HepG2 (cell line): ENCODE measurements around the gene MBTPS2. TPM values are rescaled to one million over a fixed set of nuclear protein-coding genes. Genes with fewer than 3 reads are reported as not detected.

Experiments
- CEBPG ChIP-seq: IDR thresholded peaks from 2 replicates; pipeline ENCODE4 v1.6.1; 2016
- DNMT1 ChIP-seq: sonication (generic); formaldehyde crosslinking; IDR thresholded peaks from 2 replicates; pipeline ENCODE4 v1.5.1; 2020; ENCODE audit warnings: mild to moderate bottlenecking, missing genetic modification reagents
- DPF2 ChIP-seq: sonication (generic); formaldehyde crosslinking; IDR thresholded peaks from 2 replicates; pipeline ENCODE4 v1.4.0; 2020; ENCODE audit warnings: mild to moderate bottlenecking, low read depth, missing genetic modification reagents, borderline replicate concordance
- HHEX ChIP-seq: IDR thresholded peaks from 2 replicates; pipeline ENCODE4 v1.6.1; 2016; ENCODE audit warnings: control low read depth
- KLF6 ChIP-seq: IDR thresholded peaks from 2 replicates; pipeline ENCODE4 v1.8.0; 2016; ENCODE audit warnings: missing biosample characterization, missing genetic modification reagents
- MXI1 ChIP-seq: IDR thresholded peaks from 3 replicates; pipeline ENCODE4 v1.6.1; 2012; ENCODE audit warnings: low read depth, low read length, inconsistent platforms, borderline replicate concordance
- MZF1 ChIP-seq: sonication (generic); formaldehyde crosslinking; IDR thresholded peaks from 2 replicates; pipeline ENCODE4 v1.8.1; 2023; ENCODE audit warnings: mild to moderate bottlenecking, missing genetic modification reagents, borderline replicate concordance
- NAIF1 ChIP-seq: sonication (generic); formaldehyde crosslinking; IDR thresholded peaks from 2 replicates; pipeline ENCODE4 v1.5.0; 2020; ENCODE audit warnings: mild to moderate bottlenecking, missing genetic modification reagents, borderline replicate concordance
- NFE2L1 ChIP-seq: sonication (generic); formaldehyde crosslinking; IDR thresholded peaks from 2 replicates; pipeline ENCODE4 v1.4.0; 2020; ENCODE audit warnings: missing genetic modification reagents, mild to moderate bottlenecking, borderline replicate concordance
- NONO ChIP-seq, 2 experiments: fragments of 450-650 bp in 1 of 2; sonication (generic) in 1 of 2; formaldehyde crosslinking in 1 of 2; IDR thresholded peaks in 1 of 2; conservative IDR thresholded peaks in 1 of 2; 2 replicates each; pipeline versions ENCODE4 v1.6.1 to v1.8.0; 2017 to 2022; ENCODE audit warnings: mild to moderate bottlenecking in 1 of 2, missing genetic modification reagents in 1 of 2, moderate library complexity in 1 of 2
- POGZ ChIP-seq: sonication (generic); formaldehyde crosslinking; IDR thresholded peaks from 2 replicates; pipeline ENCODE4 v1.4.0; 2020; ENCODE audit warnings: mild to moderate bottlenecking, missing genetic modification reagents
- RCOR2 ChIP-seq: IDR thresholded peaks from 2 replicates; pipeline ENCODE4 v1.6.1; 2016; ENCODE audit warnings: missing biosample characterization, missing genetic modification reagents
- REPIN1 ChIP-seq: sonication (generic); formaldehyde crosslinking; IDR thresholded peaks from 2 replicates; pipeline ENCODE4 v1.8.0; 2022; ENCODE audit warnings: missing genetic modification reagents, low read depth, mild to moderate bottlenecking, borderline replicate concordance
- ZMYM2 ChIP-seq: sonication (generic); formaldehyde crosslinking; IDR thresholded peaks from 2 replicates; pipeline ENCODE4 v1.8.0; 2022; ENCODE audit warnings: mild to moderate bottlenecking, missing genetic modification reagents
- ZNF251 ChIP-seq: sonication (generic); formaldehyde crosslinking; IDR thresholded peaks from 2 replicates; pipeline ENCODE4 v1.9.0; 2021; ENCODE audit warnings: mild to moderate bottlenecking, missing genetic modification reagents
- ZNF264 ChIP-seq: sonication (generic); formaldehyde crosslinking; IDR thresholded peaks from 2 replicates; pipeline ENCODE4 v1.4.0; 2020; ENCODE audit warnings: missing genetic modification reagents
- ZNF530 ChIP-seq: sonication (generic); formaldehyde crosslinking; IDR thresholded peaks from 2 replicates; pipeline ENCODE4 v1.5.0; 2020; ENCODE audit warnings: low read depth, mild to moderate bottlenecking, missing genetic modification reagents
- ZNF660 ChIP-seq: sonication (generic); formaldehyde crosslinking; IDR thresholded peaks from 2 replicates; pipeline ENCODE4 v1.5.1; 2020; ENCODE audit warnings: mild to moderate bottlenecking, low read depth, missing genetic modification reagents, borderline replicate concordance
- ZNF674 ChIP-seq: sonication (generic); formaldehyde crosslinking; IDR thresholded peaks from 2 replicates; pipeline ENCODE4 v1.5.0; 2020; ENCODE audit warnings: low read depth, mild to moderate bottlenecking, missing genetic modification reagents
- ZNF724P ChIP-seq: sonication (generic); formaldehyde crosslinking; IDR thresholded peaks from 2 replicates; pipeline ENCODE4 v1.8.0; 2022; ENCODE audit warnings: missing genetic modification reagents, borderline replicate concordance
- ZNF782 ChIP-seq: sonication (generic); formaldehyde crosslinking; IDR thresholded peaks from 2 replicates; pipeline ENCODE4 v1.4.0; 2020; ENCODE audit warnings: missing genetic modification reagents, mild to moderate bottlenecking, borderline replicate concordance
- polyA plus RNA-seq, 8 experiments: library from polyadenylated mRNA; depleted of rRNA in 3 of 8; stranded (reverse) in 7 of 8; unstranded in 1 of 8; fragments of >200 nt; fragmentation: Illumina TruSeq in 4 of 8; extraction: Trizol in 4 of 8; gene quantifications; 2 replicates each; pipeline versions ENCODE4 v1.2.1 to v1.2.3, GENCODE V29; 2011 to 2016; ENCODE audit warnings: low read depth in 4 of 8, missing spikeins in 1 of 8, mixed read lengths in 1 of 8; ENCODE audit not compliant: insufficient read depth in 1 of 8
- total RNA-seq, 5 experiments: library from RNA; depleted of rRNA; stranded (reverse); fragments of >200 nt; fragmentation: Illumina TruSeq; extraction: Trizol; gene quantifications; 2 replicates each; pipeline ENCODE4 v1.2.3, GENCODE V29; 2016; ENCODE audit warnings: low read depth in 1 of 5
- TF ChIP-seq, protein P1 (sequence below): sonication (generic); formaldehyde crosslinking; IDR thresholded peaks from 2 replicates; pipeline ENCODE4 v1.4.0; 2020; ENCODE audit warnings: low read depth, mild to moderate bottlenecking, missing genetic modification reagents
- TF ChIP-seq, protein P2 (sequence below): sonication (generic); formaldehyde crosslinking; IDR thresholded peaks from 2 replicates; pipeline ENCODE4 v1.5.0; 2020; ENCODE audit warnings: mild to moderate bottlenecking, low read depth, missing genetic modification reagents, borderline replicate concordance
- TF ChIP-seq, protein P3 (sequence below): sonication (generic); formaldehyde crosslinking; IDR thresholded peaks from 2 replicates; pipeline ENCODE4 v1.4.0; 2020; ENCODE audit warnings: missing genetic modification reagents
- TF ChIP-seq, protein P4 (sequence below): sonication (generic); formaldehyde crosslinking; IDR thresholded peaks from 2 replicates; pipeline ENCODE4 v1.5.0; 2020; ENCODE audit warnings: missing genetic modification reagents, mild to moderate bottlenecking, borderline replicate concordance

The MBTPS2 gene
- total and polyA plus RNA-seq, 2 of the 13 experiments (the other 11 are each of a cell fraction or from before 2014, with no cell fraction given), result 5.7 to 14.4 TPM

DNA sequence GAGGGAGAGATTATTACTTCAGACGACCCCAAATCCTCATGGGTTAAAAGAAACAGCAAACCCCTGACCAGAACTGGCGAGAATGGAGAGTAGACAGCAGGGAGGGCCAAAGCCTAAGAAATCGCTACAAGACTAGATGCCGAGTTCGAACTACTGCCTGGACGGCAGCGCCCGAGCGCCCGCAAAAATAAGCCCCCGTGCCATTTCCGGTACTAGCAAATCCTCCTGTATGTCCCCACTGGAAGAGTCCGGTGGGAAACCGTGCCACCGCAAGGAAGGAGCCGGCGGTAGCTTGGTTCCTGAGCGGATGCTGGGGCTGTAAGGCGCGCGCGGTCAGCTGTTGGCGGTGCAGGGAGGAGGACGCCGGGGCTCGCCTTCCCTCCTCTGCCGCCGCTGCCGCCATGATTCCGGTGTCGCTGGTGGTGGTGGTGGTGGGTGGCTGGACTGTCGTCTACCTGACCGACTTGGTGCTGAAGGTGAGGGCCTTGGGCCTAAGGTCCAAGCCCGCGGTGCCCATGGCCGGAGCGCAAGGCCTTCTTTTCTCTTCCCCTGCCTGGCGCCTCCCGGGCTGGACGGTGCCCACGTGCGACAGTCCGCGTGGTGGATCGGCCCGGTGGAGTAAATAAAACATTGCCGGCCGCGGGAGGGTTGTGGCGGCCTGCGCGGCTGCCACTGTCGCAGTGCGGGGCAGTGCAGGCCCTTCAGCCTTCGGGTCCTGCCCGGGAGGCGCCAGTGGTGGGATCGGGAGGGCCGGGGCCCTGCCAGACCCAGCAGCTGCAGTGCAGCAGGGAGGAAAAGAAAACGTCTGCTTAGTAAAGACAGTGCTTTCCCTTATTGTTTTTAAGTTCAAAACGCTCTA, at the start of gene MBTPS2 (continued):
- TF ChIP-seq, protein P1, sequence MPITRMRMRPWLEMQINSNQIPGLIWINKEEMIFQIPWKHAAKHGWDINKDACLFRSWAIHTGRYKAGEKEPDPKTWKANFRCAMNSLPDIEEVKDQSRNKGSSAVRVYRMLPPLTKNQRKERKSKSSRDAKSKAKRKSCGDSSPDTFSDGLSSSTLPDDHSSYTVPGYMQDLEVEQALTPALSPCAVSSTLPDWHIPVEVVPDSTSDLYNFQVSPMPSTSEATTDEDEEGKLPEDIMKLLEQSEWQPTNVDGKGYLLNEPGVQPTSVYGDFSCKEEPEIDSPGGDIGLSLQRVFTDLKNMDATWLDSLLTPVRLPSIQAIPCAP (CRISPR knock-in tag), result no peak
- TF ChIP-seq HHEX (CRISPR knock-in tag) (no peak), ZNF251 (CRISPR knock-in tag) (no peak), ZNF782 (CRISPR knock-in tag) (0 out of 2 replicates have a peak, but pooled peaks have one; percentile 22), RCOR2 (CRISPR knock-in tag) (0 out of 2 replicates have a peak, but pooled peaks have one; percentile 50), NAIF1 (CRISPR knock-in tag) (peak; percentile 62; the same call in 1 of the 2 replicates), DNMT1 (CRISPR knock-in tag) (no peak), ZNF674 (no peak), NONO (IDR thresholded peaks at IDR 0.05) (no peak), NONO (CRISPR knock-in tag; conservative IDR thresholded peaks at IDR 0.05) (peak; percentile 72), POGZ (peak; percentile 91), KLF6 (CRISPR knock-in tag) (peak; percentile 91), MXI1 (peak; percentile 47; the same call in 1 of the 3 replicates), MZF1 (CRISPR knock-in tag) (no peak), DPF2 (CRISPR knock-in tag) (no peak), REPIN1 (CRISPR knock-in tag) (peak; percentile 81; the same call in 1 of the 2 replicates), ZNF724P (0 out of 2 replicates have a peak, but pooled peaks have one; percentile 23), ZNF660 (CRISPR knock-in tag) (no peak), ZMYM2 (CRISPR knock-in tag) (no peak), ZNF264 (CRISPR knock-in tag) (no peak), ZNF530 (CRISPR knock-in tag) (no peak), CEBPG (CRISPR knock-in tag) (peak; percentile 23; the same call in 1 of the 2 replicates), NFE2L1 (CRISPR knock-in tag) (no peak)
- TF ChIP-seq, protein P2, sequence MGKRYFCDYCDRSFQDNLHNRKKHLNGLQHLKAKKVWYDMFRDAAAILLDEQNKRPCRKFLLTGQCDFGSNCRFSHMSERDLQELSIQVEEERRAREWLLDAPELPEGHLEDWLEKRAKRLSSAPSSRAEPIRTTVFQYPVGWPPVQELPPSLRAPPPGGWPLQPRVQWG, result no peak
- TF ChIP-seq, protein P3, sequence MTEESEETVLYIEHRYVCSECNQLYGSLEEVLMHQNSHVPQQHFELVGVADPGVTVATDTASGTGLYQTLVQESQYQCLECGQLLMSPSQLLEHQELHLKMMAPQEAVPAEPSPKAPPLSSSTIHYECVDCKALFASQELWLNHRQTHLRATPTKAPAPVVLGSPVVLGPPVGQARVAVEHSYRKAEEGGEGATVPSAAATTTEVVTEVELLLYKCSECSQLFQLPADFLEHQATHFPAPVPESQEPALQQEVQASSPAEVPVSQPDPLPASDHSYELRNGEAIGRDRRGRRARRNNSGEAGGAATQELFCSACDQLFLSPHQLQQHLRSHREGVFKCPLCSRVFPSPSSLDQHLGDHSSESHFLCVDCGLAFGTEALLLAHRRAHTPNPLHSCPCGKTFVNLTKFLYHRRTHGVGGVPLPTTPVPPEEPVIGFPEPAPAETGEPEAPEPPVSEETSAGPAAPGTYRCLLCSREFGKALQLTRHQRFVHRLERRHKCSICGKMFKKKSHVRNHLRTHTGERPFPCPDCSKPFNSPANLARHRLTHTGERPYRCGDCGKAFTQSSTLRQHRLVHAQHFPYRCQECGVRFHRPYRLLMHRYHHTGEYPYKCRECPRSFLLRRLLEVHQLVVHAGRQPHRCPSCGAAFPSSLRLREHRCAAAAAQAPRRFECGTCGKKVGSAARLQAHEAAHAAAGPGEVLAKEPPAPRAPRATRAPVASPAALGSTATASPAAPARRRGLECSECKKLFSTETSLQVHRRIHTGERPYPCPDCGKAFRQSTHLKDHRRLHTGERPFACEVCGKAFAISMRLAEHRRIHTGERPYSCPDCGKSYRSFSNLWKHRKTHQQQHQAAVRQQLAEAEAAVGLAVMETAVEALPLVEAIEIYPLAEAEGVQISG, result peak; percentile 91
- TF ChIP-seq, protein P4, sequence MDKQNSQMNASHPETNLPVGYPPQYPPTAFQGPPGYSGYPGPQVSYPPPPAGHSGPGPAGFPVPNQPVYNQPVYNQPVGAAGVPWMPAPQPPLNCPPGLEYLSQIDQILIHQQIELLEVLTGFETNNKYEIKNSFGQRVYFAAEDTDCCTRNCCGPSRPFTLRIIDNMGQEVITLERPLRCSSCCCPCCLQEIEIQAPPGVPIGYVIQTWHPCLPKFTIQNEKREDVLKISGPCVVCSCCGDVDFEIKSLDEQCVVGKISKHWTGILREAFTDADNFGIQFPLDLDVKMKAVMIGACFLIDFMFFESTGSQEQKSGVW, result no peak
